Panc1 (cell line): ENCODE results near the gene NTRK1. TPM values are rescaled to one million over a fixed set of nuclear protein-coding genes. Genes with fewer than 3 reads are reported as not detected.
A peak's percentile ranks its signal among the peaks of the same experiment; 100 is the strongest.

Experiments
- ATAC-seq: fragments of 200-7000 bp; cut with Tn5 transposase; 2 replicates; pipeline ENCODE4 v1.9.1; 2020; ENCODE audit warnings: mild to moderate bottlenecking, moderate library complexity
- BruUV-seq: library from RNA; stranded (reverse); fragments of 400-500 nt; replicated peaks from 2 replicates; lab custom pipeline; 2021; lab: Mats Ljungman, UMichigan
- CTCF ChIA-PET: fragments of 300-600 bp; sonication (Branson Sonifier 250); formaldehyde crosslinking; loops from one replicate; lab custom pipeline; 2022; ENCODE audit warnings: antibody characterized with exemption; lab: Charles Lee
- POLR2A ChIA-PET: fragments of 300-600 bp; sonication (Branson Sonifier 250); formaldehyde crosslinking; loops from one replicate; lab custom pipeline; 2022; ENCODE audit warnings: antibody characterized with exemption; lab: Charles Lee
- DNase-seq: peaks from one replicate; pipeline ENCODE4 v3.0.0-alpha.2; 2010; ENCODE audit warnings: low read depth, low spot score
- H3K27ac ChIP-seq: 2 replicates; pipeline ENCODE4 v1.5.1; 2011; ENCODE audit warnings: mild to moderate bottlenecking, low read length, inconsistent platforms
- H3K27me3 ChIP-seq: fragments of 200-500 bp; sonication (Bioruptor generic); 2 replicates; pipeline ENCODE4 v1.6.0; 2014; ENCODE audit warnings: low read length, inconsistent platforms; ENCODE audit not compliant: control insufficient read depth, insufficient read depth
- H3K36me3 ChIP-seq: fragments of 200-500 bp; sonication (Bioruptor generic); 2 replicates; pipeline ENCODE4 v1.5.1; 2014; ENCODE audit warnings: inconsistent platforms, mild to moderate bottlenecking, low read length, moderate library complexity; ENCODE audit not compliant: control insufficient read depth, insufficient read depth
- H3K4me1 ChIP-seq: 2 replicates; pipeline ENCODE4 v1.5.1; 2011; ENCODE audit warnings: inconsistent platforms, mild to moderate bottlenecking, low read length, moderate library complexity; ENCODE audit not compliant: control insufficient read depth, insufficient read depth
- H3K4me3 ChIP-seq, 2 experiments: 2 replicates each; pipeline ENCODE4 v1.5.1; 2011 to 2012; ENCODE audit warnings: low read depth in 2 of 2, low read length in 2 of 2, mild to moderate bottlenecking in 2 of 2, inconsistent platforms in 1 of 2, moderate library complexity in 1 of 2
- H3K9me3 ChIP-seq: fragments of 200-500 bp; sonication (Bioruptor generic); 2 replicates; pipeline ENCODE4 v1.5.1; 2014; ENCODE audit warnings: low read depth, mild to moderate bottlenecking, inconsistent platforms, low read length, moderate library complexity; ENCODE audit not compliant: control insufficient read depth, insufficient read depth
- CTCF ChIP-seq: fragments of 450-650 bp; IDR thresholded peaks from 2 replicates; pipeline ENCODE4 v1.5.1; 2017; ENCODE audit warnings: mild to moderate bottlenecking
- POLR2AphosphoS5 ChIP-seq: IDR thresholded peaks from 2 replicates; pipeline ENCODE4 v1.6.1; 2012; ENCODE audit warnings: mild to moderate bottlenecking, low read depth, low read length, moderate library complexity
- REST ChIP-seq, 2 experiments: IDR thresholded peaks; 2 replicates each; pipeline ENCODE4 v1.6.1; 2011 to 2012; ENCODE audit warnings: low read depth in 2 of 2, control low read depth in 1 of 2, low read length in 1 of 2, mild to moderate bottlenecking in 1 of 2, moderate library complexity in 1 of 2; ENCODE audit not compliant: insufficient read depth in 1 of 2
- SIN3A ChIP-seq: IDR thresholded peaks from 2 replicates; pipeline ENCODE4 v1.6.1; 2012; ENCODE audit warnings: low read depth, mild to moderate bottlenecking, low read length, moderate library complexity, borderline replicate concordance; ENCODE audit not compliant: insufficient read depth
- TCF7L2 ChIP-seq: IDR thresholded peaks from 2 replicates; pipeline ENCODE4 v1.6.1; 2011; ENCODE audit warnings: mild to moderate bottlenecking, low read depth, low read length, inconsistent platforms
- in situ Hi-C: cut with HindIII; loops from 2 replicates; pipeline ENCODE4 v1.10.0; 2016; ENCODE audit warnings: low sequenced_read_pairs, low pct_unique_long_range_greater_than_20kb
- intact Hi-C: fragments of 100-400 bp; cut with micrococcal nuclease; formaldehyde crosslinking; loops from one replicate; pipeline ENCODE4 v1.10.0; 2022; ENCODE audit not compliant: unreplicated experiment
- total RNA-seq: library from RNA; stranded (reverse); gene quantifications from one replicate; pipeline ENCODE4 v1.2.1, GENCODE V29; 2021; ENCODE audit not compliant: unreplicated experiment

Gene NTRK1
- total RNA-seq, 1 experiment from 2014 or later = 0.21 TPM

- no peak overlapping the region for H3K4me3 ChIP-seq
- DNase-seq (peak; percentile 69), ATAC-seq (peak; percentile 39)
- no peaks in the 10 kb centered on the region for H3K36me3 ChIP-seq
- H3K27me3 ChIP-seq = no peaks in the 10 kb centered on the region
- no peak overlapping the region for H3K27ac ChIP-seq
- in situ Hi-C loops (no loop called here), intact Hi-C loops (loop anchor here (1.0 kb wide), 1 partner anchor 93 kb away; no protein-coding TSS in a partner anchor)
- TF ChIP-seq CTCF = peak; percentile 93
- no peak for TF ChIP-seq REST (IDR thresholded peaks at IDR 0.05; ENCODE audit: insufficient read depth in 1 of 2, low read depth in 2 of 2, low read length in 1 of 2)
- BruUV-seq = no TSS peak
- H3K9me3 ChIP-seq = no peaks in the 10 kb centered on the region
- ChIA-PET CTCF (interaction anchor here (0.5 to 3.1 kb wide), 9 partner anchors 9 to 200 kb away, joined by 3 to 15 read pairs (median 4); partner anchors contain the start of gene NTRK1), POLR2A (no interaction called here)
- H3K4me1 ChIP-seq = peaks cover 18% of the 10 kb centered on the region
These were observed 29.3 kb downstream of the NTRK1 start for GRCh38 chr1:156889802-156890580.

GRCh38 chr1:156892190-156893047 is 31.8 kb downstream of the NTRK1 start:
- ChIA-PET POLR2A (interaction anchor here (0.6 kb wide), 1 partner anchor 196 kb away, joined by 3 read pairs; no protein-coding TSS in a partner anchor), CTCF (interaction anchor here (0.6 to 1.6 kb wide), 9 partner anchors 21 to 848 kb away, joined by 3 to 11 read pairs (median 5); partner anchors contain the start of genes LRRC71 and SH2D2A)
- Histone ChIP-seq H3K4me1 (peaks cover 42% of the 10 kb centered on the region), H3K27me3 (no peaks in the 10 kb centered on the region), H3K9me3 (no peaks in the 10 kb centered on the region), H3K27ac (peak overlapping the region; percentile 56; the same call in 1 of the 2 replicates), H3K4me3 (peak overlapping the region; percentile 31 to 62), H3K36me3 (no peaks in the 10 kb centered on the region)
- no TSS peak for BruUV-seq
- intact Hi-C loops = loop anchor here (1.0 kb wide), 1 partner anchor 28 kb away; the partner anchor contains the start of gene LRRC71
- in situ Hi-C loops = no loop called here
- ATAC-seq (peak; percentile 83), DNase-seq (no peak)
- TF ChIP-seq CTCF (peak; percentile 95), REST (IDR thresholded peaks at IDR 0.05; ENCODE audit: insufficient read depth in 1 of 2, low read depth in 2 of 2, low read length in 1 of 2) (no peak), POLR2AphosphoS5 (no peak), SIN3A (no peak), TCF7L2 (no peak)
